H1 (cell line): Measurements from ENCODE around the gene TCF4. TPM values are rescaled to one million over a fixed set of nuclear protein-coding genes. Genes with fewer than 3 reads are reported as not detected.

Source experiments
- CTCF ChIA-PET: fragments of 300-600 bp; sonication (Branson Sonifier 250); formaldehyde crosslinking; loops from one replicate; lab custom pipeline; 2021; ENCODE audit not compliant: partially characterized antibody; lab: Charles Lee
- POLR2A ChIA-PET: fragments of 300-600 bp; sonication (Branson Sonifier 250); formaldehyde crosslinking; loops from one replicate; lab custom pipeline; 2021; ENCODE audit warnings: inconsistent platforms; ENCODE audit not compliant: partially characterized antibody; lab: Charles Lee
- DNase-seq, 2 experiments: peaks; one replicate each; pipeline versions ENCODE4 v3.0.0 to v3.0.0-alpha.2; 2010 to 2022; ENCODE audit warnings: low spot score in 2 of 2, low read depth in 1 of 2, mixed read lengths in 1 of 2
- FAIRE-seq: peaks from 2 replicates; lab custom pipeline; 2011; peaks lifted over from hg19 to GRCh38; lab: Jason Lieb, UNC
- H2AFZ ChIP-seq: 2 replicates; pipeline ENCODE4 v1.8.1; 2012; ENCODE audit warnings: low read length, inconsistent platforms
- H2AK5ac ChIP-seq: 2 replicates; pipeline ENCODE4 v1.6.1; 2013; ENCODE audit warnings: low read depth, low read length
- H2BK120ac ChIP-seq: replicated peaks from 2 replicates; pipeline ENCODE3; 2013; ENCODE audit warnings: low read depth, low read length, inconsistent platforms
- H2BK12ac ChIP-seq: 2 replicates; pipeline ENCODE4 v1.6.1; 2013; ENCODE audit warnings: low read depth, low read length
- H2BK15ac ChIP-seq: 2 replicates; pipeline ENCODE4 v1.6.1; 2013; ENCODE audit warnings: low read length
- H2BK20ac ChIP-seq: 2 replicates; pipeline ENCODE4 v1.6.1; 2013; ENCODE audit warnings: low read length
- H2BK5ac ChIP-seq: 2 replicates; pipeline ENCODE4 v1.6.1; 2013; ENCODE audit warnings: low read depth, low read length
- H3K14ac ChIP-seq: 2 replicates; pipeline ENCODE4 v1.6.1; 2013; ENCODE audit warnings: inconsistent platforms; ENCODE audit not compliant: insufficient read length
- H3K18ac ChIP-seq: 2 replicates; pipeline ENCODE4 v1.6.1; 2013; ENCODE audit warnings: low read length; ENCODE audit errors: extremely low read depth
- H3K23ac ChIP-seq: 2 replicates; pipeline ENCODE4 v1.6.1; 2013; ENCODE audit warnings: inconsistent platforms; ENCODE audit not compliant: insufficient read length
- H3K23me2 ChIP-seq: 2 replicates; pipeline ENCODE4 v1.6.1; 2013; ENCODE audit warnings: low read depth, low read length
- H3K27ac ChIP-seq: 2 replicates; pipeline ENCODE4 v1.6.1; 2011; ENCODE audit warnings: low read depth, low read length, inconsistent platforms
- H3K27me3 ChIP-seq, 4 experiments: replicated peaks in 1 of 4; 1 replicate in 1 of 4; 2 replicates in 3 of 4; pipeline versions ENCODE4 v1.6.1 to v1.8.1; 2011 to 2013; ENCODE audit warnings: low read length in 3 of 4, mild to moderate bottlenecking in 3 of 4, inconsistent platforms in 2 of 4, mixed read lengths in 2 of 4, moderate library complexity in 1 of 4; ENCODE audit not compliant: control insufficient read depth in 3 of 4, insufficient read depth in 3 of 4; ENCODE audit errors: extremely low read depth in 1 of 4
- H3K36me3 ChIP-seq, 4 experiments: 2 replicates each; pipeline versions ENCODE4 v1.6.1 to v1.8.1; 2011 to 2013; ENCODE audit warnings: mild to moderate bottlenecking in 4 of 4, low read length in 3 of 4, moderate library complexity in 2 of 4, control low read depth in 1 of 4, inconsistent platforms in 1 of 4; ENCODE audit not compliant: insufficient read depth in 4 of 4, control insufficient read depth in 2 of 4
- H3K4ac ChIP-seq: replicated peaks from 2 replicates; pipeline ENCODE3; 2013; ENCODE audit warnings: low read length, low read depth, mixed read lengths, inconsistent platforms; ENCODE audit not compliant: insufficient read length
- H3K4me1 ChIP-seq, 4 experiments: replicated peaks in 1 of 4; 1 replicate in 1 of 4; 2 replicates in 3 of 4; pipeline versions ENCODE4 v1.6.1 to v1.8.1; 2011 to 2013; ENCODE audit warnings: low read length in 3 of 4, inconsistent platforms in 2 of 4, mixed read lengths in 1 of 4; ENCODE audit not compliant: insufficient read depth in 4 of 4, control insufficient read depth in 3 of 4
- H3K4me2 ChIP-seq, 2 experiments: 2 replicates each; pipeline versions ENCODE4 v1.6.1 to v1.8.1; 2011 to 2013; ENCODE audit warnings: low read depth in 2 of 2, low read length in 2 of 2, control low read depth in 1 of 2, inconsistent platforms in 1 of 2, mild to moderate bottlenecking in 1 of 2; ENCODE audit not compliant: insufficient read depth in 1 of 2
- H3K4me3 ChIP-seq, 4 experiments: fragments of 200-600, 300-600 bp in 1 of 4; sonication (generic), shearing (Covaris generic), sonication (Bioruptor Twin) in 1 of 4; 2 replicates each; pipeline versions ENCODE4 v1.5.1 to v1.8.1; 2011 to 2016; ENCODE audit warnings: low read length in 4 of 4, low read depth in 3 of 4, control low read depth in 2 of 4, inconsistent platforms in 2 of 4, mild to moderate bottlenecking in 2 of 4, mixed read lengths in 1 of 4, moderate library complexity in 1 of 4; ENCODE audit not compliant: insufficient read depth in 2 of 4; ENCODE audit errors: extremely low read depth in 1 of 4
- H3K56ac ChIP-seq: replicated peaks from 2 replicates; pipeline ENCODE3; 2013; ENCODE audit warnings: low read depth, mild to moderate bottlenecking, mixed read lengths, low read length, inconsistent platforms; ENCODE audit not compliant: insufficient read length
- H3K79me1 ChIP-seq: 2 replicates; pipeline ENCODE4 v1.6.1; 2013; ENCODE audit warnings: low read depth, low read length, control low read depth
- H3K79me2 ChIP-seq, 2 experiments: 2 replicates each; pipeline versions ENCODE4 v1.6.1 to v1.8.1; 2012 to 2013; ENCODE audit warnings: low read length in 2 of 2, mild to moderate bottlenecking in 2 of 2, inconsistent platforms in 1 of 2; ENCODE audit not compliant: insufficient read depth in 2 of 2, control insufficient read depth in 1 of 2
- H3K9ac ChIP-seq, 4 experiments: replicated peaks in 1 of 4; 1 replicate in 1 of 4; 2 replicates in 3 of 4; pipeline versions ENCODE4 v1.6.1 to v1.8.1; 2011 to 2013; ENCODE audit warnings: low read depth in 3 of 4, low read length in 3 of 4, control low read depth in 2 of 4, mild to moderate bottlenecking in 2 of 4, moderate library complexity in 2 of 4, inconsistent platforms in 1 of 4; ENCODE audit errors: extremely low read depth in 1 of 4
- H3K9me3 ChIP-seq, 2 experiments: 2 replicates each; pipeline versions ENCODE4 v1.6.1 to v1.8.1; 2012 to 2013; ENCODE audit warnings: mild to moderate bottlenecking in 2 of 2, moderate library complexity in 2 of 2, control low read depth in 1 of 2, inconsistent platforms in 1 of 2, low read depth in 1 of 2, low read length in 1 of 2, mixed read lengths in 1 of 2; ENCODE audit not compliant: insufficient read depth in 2 of 2
- H4K20me1 ChIP-seq, 2 experiments: replicated peaks in 1 of 2; 2 replicates each; pipeline versions ENCODE3 to v1.8.1; 2011 to 2013; ENCODE audit warnings: inconsistent platforms in 2 of 2, low read length in 2 of 2, mild to moderate bottlenecking in 1 of 2; ENCODE audit not compliant: insufficient read depth in 2 of 2, control insufficient read depth in 1 of 2
- H4K5ac ChIP-seq: 2 replicates; pipeline ENCODE4 v1.6.1; 2013; ENCODE audit warnings: low read length, low read depth, mixed read lengths, inconsistent platforms; ENCODE audit not compliant: insufficient read length
- H4K8ac ChIP-seq: 2 replicates; pipeline ENCODE4 v1.8.0; 2013; ENCODE audit warnings: mild to moderate bottlenecking, moderate library complexity, low read length, inconsistent platforms; ENCODE audit not compliant: insufficient read depth; ENCODE audit errors: extremely low read depth
- H4K91ac ChIP-seq: replicated peaks from 2 replicates; pipeline ENCODE3; 2013; ENCODE audit warnings: low read length, mixed read lengths, inconsistent platforms; ENCODE audit not compliant: insufficient read length
- CHD1 ChIP-seq: IDR thresholded peaks from 2 replicates; pipeline ENCODE4 v1.6.1; 2012; ENCODE audit warnings: low read depth, low read length, improper control_type of control experiment
- CTCF ChIP-seq, 3 experiments: IDR thresholded peaks; 1 replicate in 2 of 3; 2 replicates in 1 of 3; pipeline versions ENCODE4 v1.5.1 to v1.6.1; 2011; ENCODE audit warnings: low read length in 3 of 3, mild to moderate bottlenecking in 3 of 3, inconsistent platforms in 2 of 3, low read depth in 1 of 3, moderate library complexity in 1 of 3; ENCODE audit not compliant: insufficient read depth in 1 of 3; ENCODE audit errors: control extremely low read depth in 1 of 3
- FOSL1 ChIP-seq: IDR thresholded peaks from 2 replicates; pipeline ENCODE4 v1.6.1; 2011; ENCODE audit warnings: mild to moderate bottlenecking, low read depth, low read length, moderate library complexity; ENCODE audit not compliant: insufficient read depth
- GABPA ChIP-seq: IDR thresholded peaks from 2 replicates; pipeline ENCODE4 v1.6.1; 2011; ENCODE audit warnings: mild to moderate bottlenecking, low read length, moderate library complexity, borderline replicate concordance; ENCODE audit not compliant: insufficient read depth
- JUN ChIP-seq: IDR thresholded peaks from 2 replicates; pipeline ENCODE4 v1.6.1; 2011; ENCODE audit warnings: low read depth, mild to moderate bottlenecking, improper control_type of control experiment, low read length
- KDM1A ChIP-seq: fragments of 200-600, 300-600 bp; sonication (generic); IDR thresholded peaks from 2 replicates; pipeline ENCODE4 v1.7.1; 2016; ENCODE audit warnings: mild to moderate bottlenecking, low read length, borderline replicate concordance
- KDM4A ChIP-seq: IDR thresholded peaks from one replicate; pipeline ENCODE4 v1.7.1; 2012; ENCODE audit warnings: low read depth, mild to moderate bottlenecking, moderate library complexity, low read length, inconsistent platforms; ENCODE audit not compliant: severe bottlenecking
- NANOG ChIP-seq: IDR thresholded peaks from 2 replicates; pipeline ENCODE4 v1.6.1; 2011; ENCODE audit warnings: low read length, low read depth, mild to moderate bottlenecking, inconsistent platforms; ENCODE audit not compliant: insufficient read depth, poor library complexity, severe bottlenecking
- NRF1 ChIP-seq: IDR thresholded peaks from 2 replicates; pipeline ENCODE4 v1.6.1; 2011; ENCODE audit warnings: mild to moderate bottlenecking, low read depth, low read length, improper control_type of control experiment
- RXRA ChIP-seq: IDR thresholded peaks from 2 replicates; pipeline ENCODE4 v1.6.1; 2011; ENCODE audit warnings: low read depth, mild to moderate bottlenecking, low read length, moderate library complexity; ENCODE audit not compliant: insufficient read depth
- WGBS, 2 experiments: shearing (Covaris generic) in 1 of 2; methylation state at CpG; one replicate each; pipeline versions ENCODE4 v1.1.6 to v1.1.7; 2013 to 2015; ENCODE audit warnings: low lambda C conversion rate in 2 of 2, mixed read lengths in 2 of 2, inconsistent platforms in 1 of 2, low coverage in 1 of 2, missing lambda C conversion rate in 1 of 2; ENCODE audit not compliant: insufficient replicate concordance in 2 of 2, insufficient coverage in 1 of 2, insufficient read length in 1 of 2; ENCODE audit errors: extremely low coverage in 1 of 2, missing lambda C conversion rate in 1 of 2; 5-methylcytosine and 5-hydroxymethylcytosine counted together
- polyA plus RNA-seq, 7 experiments: library from polyadenylated mRNA; depleted of rRNA in 3 of 7; stranded (reverse) in 5 of 7; unstranded in 2 of 7; fragments of >200 nt in 5 of 7; fragments of 200-250 nt in 2 of 7; gene quantifications; 1 replicate in 5 of 7; 2 replicates in 1 of 7; 4 replicates in 1 of 7; pipeline versions ENCODE4 v1.2.1 to v1.2.3, GENCODE V29; 2011 to 2013; ENCODE audit warnings: missing spikeins in 2 of 7, mixed read lengths in 2 of 7
- total RNA-seq: library from RNA; stranded (reverse); fragmentation: NEBNext Ultra II Directional; extraction: Animal tissue kit (Norgen Biotek cat#: 25700); gene quantifications from 2 replicates; pipeline ENCODE4 v1.2.1, GENCODE V29; 2021

TCF4 gene
- total and polyA plus RNA-seq, 2 of the 8 experiments (the other 6 are each of a cell fraction or from before 2014, with no cell fraction given) = 59.3 to 118 TPM

DNA sequence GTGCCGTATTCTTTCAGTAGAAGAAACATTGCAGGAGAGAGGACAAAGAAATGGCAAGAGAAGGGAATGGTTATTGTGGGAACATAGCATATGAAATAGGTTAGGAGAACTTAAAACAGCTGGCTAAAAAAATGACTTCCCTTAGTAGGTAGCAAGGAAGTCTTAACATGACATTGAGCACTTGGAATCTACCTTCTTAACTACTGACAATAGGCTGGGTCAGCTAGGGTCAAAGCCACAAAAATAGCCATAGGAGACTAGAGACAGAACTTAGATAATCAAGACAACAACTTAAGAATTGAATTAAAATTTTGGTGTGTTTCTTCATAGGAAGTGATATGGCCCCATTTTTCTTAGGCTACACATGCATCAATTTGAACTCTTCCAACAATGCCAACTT lies 227.9 kb downstream of the TCF4 start:
- FAIRE-seq = no peak
- Histone ChIP-seq H4K91ac (no peak overlapping the region), H3K36me3 (no peaks in the 10 kb centered on the region; a peak in 1 of 8 replicates), H3K79me1 (no peaks in the 10 kb centered on the region), H2BK20ac (no peak overlapping the region), H4K8ac (no peak overlapping the region), H2AK5ac (no peak overlapping the region), H3K9ac (no peak overlapping the region), H3K27me3 (no peaks in the 10 kb centered on the region), H2BK12ac (no peak overlapping the region), H3K9me3 (no peaks in the 10 kb centered on the region), H2AFZ (no peak overlapping the region), H3K56ac (no peak overlapping the region), H3K4ac (no peak overlapping the region), H2BK120ac (no peak overlapping the region), H3K4me3 (no peak overlapping the region), H3K27ac (no peak overlapping the region), H4K20me1 (peaks cover 0 to 3% of the 10 kb centered on the region in 2 experiments), H2BK5ac (no peak overlapping the region), H3K23ac (no peak overlapping the region), H3K18ac (no peak overlapping the region), H3K23me2 (no peaks in the 10 kb centered on the region), H3K4me1 (peaks cover 2 to 4% (median 3%) of the 10 kb centered on the region in 4 experiments; a peak in 5 of 7 replicates), H3K79me2 (peaks cover 6 to 35% of the 10 kb centered on the region in 2 experiments; a peak in 3 of 4 replicates), H3K14ac (no peak overlapping the region), H4K5ac (no peak overlapping the region), H2BK15ac (no peak overlapping the region), H3K4me2 (no peak overlapping the region)
- CTCF ChIA-PET = interaction anchor here (1.1 kb wide), 2 partner anchors 10 to 125 kb away, joined by 4 to 5 read pairs; no protein-coding TSS in a partner anchor
- no peak for DNase-seq
- WGBS, 2 experiments = 91% methylated on average over 1 of the region's 1 CpG; no CpG with 5 or more reads in 1 of the 2 experiments
- POLR2A ChIA-PET = interaction anchor here (0.6 kb wide), 1 partner anchor 9 kb away, joined by 3 read pairs; no protein-coding TSS in a partner anchor
- TF ChIP-seq JUN = no peak
- TF ChIP-seq NANOG = no peak
- TF ChIP-seq NRF1 = no peak
- no peak for TF ChIP-seq CTCF (IDR thresholded peaks at IDR 0.05; ENCODE audit: control extremely low read depth in 1 of 3, insufficient read depth in 1 of 3, low read depth in 1 of 3, low read length in 3 of 3)
- TF ChIP-seq KDM1A = no peak
- TF ChIP-seq FOSL1 = no peak
- no peak for TF ChIP-seq GABPA
- no peak for TF ChIP-seq RXRA
- no peak for TF ChIP-seq CHD1
- no peak for TF ChIP-seq KDM4A
